ENCODE results near the gene PDCD1LG2.
"Not testable (repeated sequence)": the region's sequence is repeated elsewhere in the genome, so short reads cannot be mapped to it uniquely, and the experiment has no call there.

PDCD1LG2 gene

DNA sequence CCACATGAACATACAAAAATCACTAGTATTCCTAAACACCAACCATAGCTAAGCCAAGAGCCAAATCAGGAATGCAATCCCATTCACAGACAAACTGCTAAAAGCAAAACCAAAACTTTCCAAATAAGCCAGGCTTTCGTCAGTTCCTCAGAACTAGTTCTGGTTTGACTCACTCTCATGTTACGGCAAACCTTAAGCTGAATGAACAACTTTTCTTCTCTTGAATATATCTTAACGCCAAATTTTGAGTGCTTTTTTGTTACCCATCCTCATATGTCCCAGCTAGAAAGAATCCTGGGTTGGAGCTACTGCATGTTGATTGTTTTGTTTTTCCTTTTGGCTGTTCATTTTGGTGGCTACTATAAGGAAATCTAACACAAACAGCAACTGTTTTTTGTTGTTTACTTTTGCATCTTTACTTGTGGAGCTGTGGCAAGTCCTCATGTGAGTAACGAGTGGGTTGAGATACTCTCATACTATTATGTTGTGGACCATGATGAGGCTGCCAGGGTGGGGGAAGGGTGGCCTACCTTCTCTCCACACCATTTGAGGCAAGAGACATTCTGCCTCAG, at the start of gene PDCD1LG2:
TSS of gene PDCD1LG2 (plus strand) at position 172 of the 572 bp plus-strand sequence. CDS start 12,016 bp downstream, outside the sequence.
- FAIRE-seq, result peak; percentile 95
- no peak for TF ChIP-seq POLR2A (IDR thresholded peaks at IDR 0.05; ENCODE audit: low read depth, low read length)
- no peak for DNase-seq (ENCODE audit: insufficient read length, low spot score)

GRCh38 chr9:5464831-5465330, 45.5 kb upstream of the PDCD1LG2 start:
- not testable (repeated sequence) for DNase-seq (ENCODE audit: insufficient read length, low spot score); FAIRE-seq

- DNase-seq (ENCODE audit: insufficient read length, low spot score) (no peak), FAIRE-seq (no peak)
- no peak for TF ChIP-seq POLR2A (IDR thresholded peaks at IDR 0.05; ENCODE audit: low read depth, low read length)
These were observed 44.3 kb upstream of the PDCD1LG2 start for GRCh38 chr9:5466005-5466404.

- no peak for TF ChIP-seq POLR2A (IDR thresholded peaks at IDR 0.05; ENCODE audit: low read depth, low read length)
- FAIRE-seq (no peak), DNase-seq (ENCODE audit: insufficient read length, low spot score) (no peak)
These were observed 43.6 kb upstream of the PDCD1LG2 start for GRCh38 chr9:5466766-5467165.

DNA sequence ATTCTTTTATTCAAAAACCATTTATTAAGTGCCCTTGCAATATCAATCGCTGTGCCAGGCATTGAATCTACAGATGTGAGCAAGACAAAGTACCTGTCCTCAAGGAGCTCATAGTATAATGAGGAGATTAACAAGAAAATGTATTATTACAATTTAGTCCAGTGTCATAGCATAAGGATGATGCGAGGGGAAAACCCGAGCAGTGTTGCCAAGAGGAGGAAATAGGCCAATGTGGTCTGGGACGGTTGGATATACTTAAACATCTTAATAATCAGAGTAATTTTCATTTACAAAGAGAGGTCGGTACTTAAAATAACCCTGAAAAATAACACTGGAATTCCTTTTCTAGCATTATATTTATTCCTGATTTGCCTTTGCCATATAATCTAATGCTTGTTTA, 41.5 kb upstream of the PDCD1LG2 start:
- FAIRE-seq, result no peak
- no peak for DNase-seq (ENCODE audit: insufficient read length, low spot score)
- no peak for TF ChIP-seq POLR2A (IDR thresholded peaks at IDR 0.05; ENCODE audit: low read depth, low read length)

DNA sequence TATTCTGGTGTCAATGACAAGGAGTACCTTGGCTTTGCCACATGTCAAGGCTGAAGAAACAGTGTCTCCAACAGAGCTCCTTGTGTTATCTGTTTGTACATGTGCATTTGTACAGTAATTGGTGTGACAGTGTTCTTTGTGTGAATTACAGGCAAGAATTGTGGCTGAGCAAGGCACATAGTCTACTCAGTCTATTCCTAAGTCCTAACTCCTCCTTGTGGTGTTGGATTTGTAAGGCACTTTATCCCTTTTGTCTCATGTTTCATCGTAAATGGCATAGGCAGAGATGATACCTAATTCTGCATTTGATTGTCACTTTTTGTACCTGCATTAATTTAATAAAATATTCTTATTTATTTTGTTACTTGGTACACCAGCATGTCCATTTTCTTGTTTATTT, 40.2 kb upstream of the PDCD1LG2 start:
- TF ChIP-seq POLR2A (IDR thresholded peaks at IDR 0.05; ENCODE audit: low read depth, low read length), result no peak
- DNase-seq (ENCODE audit: insufficient read length, low spot score), result no peak
- FAIRE-seq, result peak; percentile 52

DNA sequence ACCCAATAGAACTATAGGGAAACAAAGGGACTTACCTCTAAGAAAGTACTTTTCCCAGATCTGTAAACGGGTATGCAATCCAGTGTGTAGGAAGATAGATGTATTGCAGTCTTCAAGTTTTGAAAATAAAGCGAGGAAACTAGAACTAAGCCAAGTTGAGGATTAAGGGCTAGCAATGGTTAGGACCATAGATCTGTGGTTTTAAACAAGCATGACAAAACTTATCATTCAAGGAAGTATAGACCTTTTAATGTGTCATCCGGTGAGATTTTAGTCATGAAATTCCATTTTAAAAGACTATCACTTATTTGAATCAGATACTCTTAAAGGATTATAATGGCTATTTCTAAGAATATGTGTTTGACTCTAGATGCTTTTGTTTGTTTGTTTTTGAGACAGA, 39.5 kb upstream of the PDCD1LG2 start:
- no peak for FAIRE-seq
- DNase-seq (ENCODE audit: insufficient read length, low spot score), result no peak
- TF ChIP-seq POLR2A (IDR thresholded peaks at IDR 0.05; ENCODE audit: low read depth, low read length), result no peak

GRCh38 chr9:5475611-5476010, 34.7 kb upstream of the PDCD1LG2 start:
- FAIRE-seq; DNase-seq (ENCODE audit: insufficient read length, low spot score): not testable (repeated sequence)

DNA sequence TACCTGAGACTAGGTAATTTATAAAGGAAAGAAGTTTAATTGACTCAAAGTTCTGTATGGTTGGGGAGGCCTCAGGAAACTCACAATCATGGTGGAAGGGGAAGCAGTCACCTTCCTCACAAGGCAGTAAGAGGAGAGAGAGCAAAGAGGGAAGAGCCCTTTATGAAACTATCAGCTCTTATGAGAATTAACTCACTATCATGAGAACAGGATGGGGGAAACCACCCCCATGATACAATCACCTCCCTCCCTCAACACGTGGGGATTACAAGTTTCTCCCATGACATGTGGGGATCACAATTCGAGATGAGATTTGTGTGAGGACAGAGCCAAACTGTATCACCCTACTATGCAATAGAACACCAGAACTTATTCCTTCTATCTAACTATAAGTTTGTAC, 32.1 kb upstream of the PDCD1LG2 start:
- DNase-seq (ENCODE audit: insufficient read length, low spot score), result no peak
- TF ChIP-seq POLR2A (IDR thresholded peaks at IDR 0.05; ENCODE audit: low read depth, low read length), result no peak
- no peak for FAIRE-seq

DNA sequence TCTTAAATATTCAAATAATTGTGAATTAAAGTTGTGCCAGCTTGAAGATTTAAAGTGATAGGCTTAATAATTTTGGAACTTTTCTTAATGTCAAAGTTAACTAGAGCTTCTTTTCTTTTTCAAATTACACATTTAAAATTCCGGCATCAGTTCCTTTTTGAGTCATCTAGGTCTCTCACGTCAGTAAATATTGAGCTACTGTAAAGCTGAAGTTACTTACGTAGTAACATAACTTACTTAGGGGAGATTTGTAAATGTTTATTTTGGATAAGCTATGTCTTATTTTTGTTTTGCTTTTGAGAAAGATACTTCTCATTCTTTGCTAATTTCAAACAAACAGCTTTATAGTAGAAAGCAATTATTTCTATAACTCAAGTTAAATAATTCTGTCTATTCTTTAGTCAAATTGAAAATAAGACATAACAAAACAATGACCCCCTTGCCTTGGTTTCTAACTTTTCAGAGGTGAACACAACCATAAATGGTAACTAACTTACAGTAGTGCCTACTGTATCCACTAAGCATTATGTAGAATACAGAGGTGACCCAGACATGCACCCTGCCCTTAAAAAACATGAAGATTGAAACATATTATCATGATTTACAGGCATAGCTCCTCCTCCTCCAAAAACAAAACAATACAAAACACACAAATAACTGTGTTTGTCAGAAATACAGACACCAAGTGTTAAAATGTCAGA, 30.2 kb upstream of the PDCD1LG2 start:
- DNase-seq (ENCODE audit: insufficient read length, low spot score) (no peak), FAIRE-seq (peak; percentile 50)
- no peak for TF ChIP-seq POLR2A (IDR thresholded peaks at IDR 0.05; ENCODE audit: low read depth, low read length)

GRCh38 chr9:5480919-5481318, 29.4 kb upstream of the PDCD1LG2 start:
- no peak for TF ChIP-seq POLR2A (IDR thresholded peaks at IDR 0.05; ENCODE audit: low read depth, low read length)
- FAIRE-seq (no peak), DNase-seq (ENCODE audit: insufficient read length, low spot score) (no peak)

- no peak for TF ChIP-seq POLR2A (IDR thresholded peaks at IDR 0.05; ENCODE audit: low read depth, low read length)
- no peak for FAIRE-seq
- no peak for DNase-seq (ENCODE audit: insufficient read length, low spot score)
These were observed 28.9 kb upstream of the PDCD1LG2 start for GRCh38 chr9:5481322-5482040.

- DNase-seq (ENCODE audit: insufficient read length, low spot score), result no peak
- no peak for FAIRE-seq
- no peak for TF ChIP-seq POLR2A (IDR thresholded peaks at IDR 0.05; ENCODE audit: low read depth, low read length)
These were observed 28.1 kb upstream of the PDCD1LG2 start for GRCh38 chr9:5482194-5482593.

- DNase-seq (ENCODE audit: insufficient read length, low spot score) (no peak), FAIRE-seq (no peak)
- TF ChIP-seq POLR2A (IDR thresholded peaks at IDR 0.05; ENCODE audit: low read depth, low read length), result no peak
These were observed 27.0 kb upstream of the PDCD1LG2 start for GRCh38 chr9:5483306-5483705.
